H54 (cell line): ENCODE results near the gene SEMA3C.

Source experiments
- DNase-seq: peaks from one replicate; pipeline ENCODE4 v3.0.0; 2011; ENCODE audit warnings: low spot score, mixed read lengths; ENCODE audit not compliant: insufficient read length
- FAIRE-seq: peaks from 3 replicates; lab custom pipeline; 2011; peaks lifted over from hg19 to GRCh38; lab: Jason Lieb, UNC
- POLR2A ChIP-seq: IDR thresholded peaks from 2 replicates; pipeline ENCODE4 v1.6.1; 2011; ENCODE audit warnings: low read depth, mild to moderate bottlenecking, low read length

The SEMA3C gene

DNA sequence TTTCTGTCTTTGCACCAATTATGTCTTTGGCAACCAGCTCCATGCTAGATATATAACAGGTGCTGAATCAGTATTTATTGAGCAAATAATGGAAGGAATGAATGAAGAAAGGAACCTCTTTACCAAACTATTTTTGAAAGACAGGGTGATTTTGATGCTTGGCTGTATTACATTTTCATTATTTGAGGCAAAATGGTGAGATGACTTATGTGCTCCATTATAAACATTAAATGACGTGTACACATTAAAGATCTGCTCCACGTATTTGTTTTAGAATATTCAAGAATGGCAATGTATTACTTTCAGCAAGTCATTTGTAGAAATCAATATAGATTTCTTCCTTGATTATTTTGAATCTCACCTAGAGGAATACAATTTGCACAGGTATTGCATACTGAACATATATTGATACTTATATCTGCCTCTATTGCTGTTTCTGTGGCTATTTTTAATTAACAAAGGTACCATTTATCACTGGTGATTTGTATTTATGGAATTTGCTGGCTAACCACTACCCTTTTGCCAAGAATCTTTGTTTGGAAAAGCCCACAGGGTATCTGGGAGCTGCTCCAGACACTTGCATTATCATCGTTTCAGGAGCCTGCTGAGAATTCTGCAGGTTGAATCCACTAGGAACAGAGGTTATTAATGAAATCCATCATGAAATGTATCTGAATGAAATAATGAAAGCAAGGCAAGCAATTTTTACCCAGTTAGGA, 92.2 kb downstream of the SEMA3C start:
- FAIRE-seq (peak; percentile 85), DNase-seq (no peak)
- no peak for TF ChIP-seq POLR2A

GRCh38 chr7:80825499-80825898, 93.4 kb downstream of the SEMA3C start:
- DNase-seq (no peak), FAIRE-seq (no peak)
- TF ChIP-seq POLR2A: no peak

DNA sequence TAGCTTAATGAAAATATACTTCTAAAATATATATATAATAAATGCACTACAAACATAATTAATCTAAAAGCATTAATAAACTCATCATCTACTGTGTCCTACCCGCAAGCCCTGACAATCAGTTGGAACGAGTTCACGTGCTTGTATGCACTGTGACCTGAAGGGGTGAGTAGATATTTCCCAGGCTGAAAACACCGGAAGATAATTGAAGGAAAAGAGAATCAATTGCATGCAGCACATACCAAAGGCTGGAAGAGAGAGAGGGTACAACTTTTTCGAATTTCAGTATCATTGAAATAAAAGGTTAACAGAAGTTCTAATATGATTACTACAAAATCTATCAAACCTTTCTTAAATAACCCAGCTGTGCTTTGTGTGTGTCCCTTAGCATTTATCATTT, 94.6 kb downstream of the SEMA3C start:
- TF ChIP-seq POLR2A: no peak
- DNase-seq: no peak
- peak; percentile 36 for FAIRE-seq

- DNase-seq (no peak), FAIRE-seq (no peak)
- no peak for TF ChIP-seq POLR2A
These were observed 95.8 kb downstream of the SEMA3C start for GRCh38 chr7:80823057-80823456.

- TF ChIP-seq POLR2A: no peak
- FAIRE-seq: no peak
These were observed 97.0 kb downstream of the SEMA3C start for GRCh38 chr7:80821771-80822319.

DNA sequence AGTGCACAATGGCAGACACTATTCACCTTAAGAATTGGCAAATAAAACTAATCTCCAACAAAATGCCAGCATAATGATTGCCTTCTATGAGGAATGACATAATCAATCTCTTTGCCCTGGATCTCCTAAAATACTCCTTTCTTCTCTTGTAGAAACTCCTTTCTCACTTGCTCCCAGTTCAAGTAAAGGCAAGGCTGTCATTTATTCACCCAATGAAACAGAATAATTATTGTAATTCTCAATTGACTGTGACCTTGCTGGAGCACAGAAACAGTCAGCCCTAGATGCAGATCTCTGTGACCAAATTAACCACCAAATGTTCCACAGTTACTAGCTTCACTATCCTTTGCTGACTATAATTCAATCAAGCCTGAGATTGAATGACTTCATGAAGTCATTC, 99.3 kb downstream of the SEMA3C start:
- TF ChIP-seq POLR2A: no peak
- FAIRE-seq (no peak), DNase-seq (no peak)

More at GRCh38 chr7:80821771-80822319, 97.0 kb downstream of the SEMA3C start:
- no peak for DNase-seq

DNA sequence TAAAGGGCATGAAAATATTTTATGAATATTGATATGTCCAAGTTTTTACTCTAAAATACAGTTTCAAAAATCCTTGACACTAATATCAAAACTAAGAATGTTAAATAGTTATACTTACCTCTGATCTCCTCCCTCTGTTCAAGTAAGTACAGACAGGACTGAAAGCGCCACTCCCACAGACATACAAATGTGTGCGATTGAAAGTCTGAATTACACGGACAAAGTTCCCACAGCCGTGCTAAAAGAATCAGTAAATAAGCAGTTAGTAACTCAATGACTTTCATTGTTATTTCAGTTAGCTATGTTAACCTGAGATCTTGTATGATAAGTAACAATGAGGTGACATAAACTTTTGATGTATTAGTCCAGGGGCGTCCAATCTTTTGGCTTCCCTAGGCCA, 100.7 kb downstream of the SEMA3C start:
- no peak for FAIRE-seq
- no peak for DNase-seq
- TF ChIP-seq POLR2A: no peak

DNA sequence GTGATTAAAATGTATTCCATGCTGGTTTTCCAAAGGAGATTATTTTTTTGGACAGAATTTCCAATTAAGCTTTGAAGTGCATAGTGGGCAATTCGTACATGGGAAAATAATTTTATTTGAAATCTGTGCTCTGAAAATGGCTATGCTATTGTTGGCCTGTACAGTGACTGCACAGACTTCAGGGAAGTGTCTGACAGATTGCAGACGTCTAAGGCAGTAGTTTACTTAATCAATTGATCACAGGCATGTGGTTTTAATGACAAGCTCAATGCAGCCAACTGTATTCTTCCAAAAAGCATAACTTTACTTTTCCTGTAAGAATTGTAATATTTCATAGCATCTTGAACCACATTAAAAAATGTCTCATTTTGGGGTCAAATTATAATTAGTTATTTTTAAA, 102.0 kb downstream of the SEMA3C start:
- DNase-seq: no peak
- no peak for FAIRE-seq
- no peak for TF ChIP-seq POLR2A

- FAIRE-seq (no peak), DNase-seq (no peak)
- TF ChIP-seq POLR2A: no peak
These were observed 103.1 kb downstream of the SEMA3C start for GRCh38 chr7:80815733-80816132.

GRCh38 chr7:80809545-80809944, 109.3 kb downstream of the SEMA3C start:
- DNase-seq: no peak
- no peak for TF ChIP-seq POLR2A
- no peak for FAIRE-seq

- no peak for DNase-seq
- FAIRE-seq: peak; percentile 27
- TF ChIP-seq POLR2A: no peak
These were observed 111.5 kb downstream of the SEMA3C start for GRCh38 chr7:80807166-80807900.

DNA sequence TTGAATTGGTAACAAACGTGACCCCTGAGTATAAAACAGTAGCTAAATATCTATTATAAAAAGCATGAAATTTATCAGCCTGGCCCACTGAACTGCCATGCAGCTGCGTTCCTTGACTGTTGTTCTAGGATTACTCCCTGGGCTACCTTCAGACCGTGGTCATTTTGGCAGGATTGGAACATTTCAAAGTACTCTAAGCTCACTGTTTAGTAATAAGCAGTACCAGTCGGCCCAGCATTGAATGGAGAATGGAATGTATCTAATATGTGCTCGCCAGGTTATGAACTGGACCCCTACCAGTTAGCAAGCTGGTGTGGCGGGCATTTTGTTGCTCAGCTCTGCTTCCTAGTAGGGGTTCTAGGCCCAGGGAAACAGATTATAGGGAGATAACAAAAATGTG, 112.2 kb downstream of the SEMA3C start:
- peak; percentile 73 for FAIRE-seq
- no peak for TF ChIP-seq POLR2A
- DNase-seq: no peak

GRCh38 chr7:80804589-80804988, 114.3 kb downstream of the SEMA3C start:
- peak; percentile 70 for FAIRE-seq

GRCh38 chr7:80802527-80802926, 116.3 kb downstream of the SEMA3C start:
- DNase-seq: no peak

More at GRCh38 chr7:80804589-80804988, 114.3 kb downstream of the SEMA3C start:
- no peak for DNase-seq
- TF ChIP-seq POLR2A: no peak

More at GRCh38 chr7:80802527-80802926, 116.3 kb downstream of the SEMA3C start:
- no peak for TF ChIP-seq POLR2A
- FAIRE-seq: no peak
